ENCODE data around the gene NAA50. TPM values are rescaled to one million over a fixed set of nuclear protein-coding genes. Genes with fewer than 3 reads are reported as not detected.

The NAA50 gene
- total RNA-seq, 1 experiment from 2014 or later = 605 TPM

- DNase-seq (ENCODE audit: low read depth) = no peak
Measured at GRCh38 chr3:113690482-113690881, 55.6 kb downstream of the NAA50 start.

DNA sequence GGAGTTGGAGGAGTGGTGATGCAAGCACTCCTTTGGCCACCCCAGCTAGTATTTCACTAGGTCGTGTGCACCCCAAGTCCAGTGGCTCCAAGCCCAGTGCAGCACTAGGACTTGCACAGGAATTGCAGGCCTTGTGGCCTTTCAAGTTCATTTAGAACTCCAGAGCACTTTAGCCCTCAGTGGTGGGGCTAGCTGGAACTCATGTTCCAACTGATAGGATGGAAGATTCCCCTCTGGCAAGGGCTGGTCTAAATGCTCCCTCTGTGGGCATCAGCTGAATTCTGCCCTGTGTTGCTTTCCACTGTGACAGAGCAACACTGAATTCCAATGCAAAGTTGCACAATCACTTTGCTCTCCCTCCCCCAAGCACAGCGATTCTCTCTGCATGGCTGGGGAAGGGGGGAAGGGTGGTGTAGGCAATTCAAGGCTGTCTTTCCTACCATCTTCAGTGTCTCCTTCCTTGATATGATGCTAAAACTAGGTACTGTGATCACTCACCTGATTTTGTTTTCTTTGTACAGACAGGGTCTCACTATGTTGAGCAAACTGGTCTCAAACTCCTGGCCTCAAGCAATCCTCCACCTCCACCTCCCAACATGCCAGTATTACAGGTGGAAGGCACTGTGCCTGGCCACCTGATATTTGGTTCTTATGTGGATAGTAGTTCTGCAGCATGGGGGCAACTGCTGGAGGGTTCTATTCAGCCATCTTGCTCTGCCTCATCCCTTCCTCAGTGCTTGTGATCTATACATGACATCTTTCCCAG, 59.9 kb downstream of the NAA50 start:
- no peak for DNase-seq (ENCODE audit: low read depth)

- no peak for DNase-seq (ENCODE audit: low read depth)
Measured at GRCh38 chr3:113685124-113685523, 60.9 kb downstream of the NAA50 start.

DNA sequence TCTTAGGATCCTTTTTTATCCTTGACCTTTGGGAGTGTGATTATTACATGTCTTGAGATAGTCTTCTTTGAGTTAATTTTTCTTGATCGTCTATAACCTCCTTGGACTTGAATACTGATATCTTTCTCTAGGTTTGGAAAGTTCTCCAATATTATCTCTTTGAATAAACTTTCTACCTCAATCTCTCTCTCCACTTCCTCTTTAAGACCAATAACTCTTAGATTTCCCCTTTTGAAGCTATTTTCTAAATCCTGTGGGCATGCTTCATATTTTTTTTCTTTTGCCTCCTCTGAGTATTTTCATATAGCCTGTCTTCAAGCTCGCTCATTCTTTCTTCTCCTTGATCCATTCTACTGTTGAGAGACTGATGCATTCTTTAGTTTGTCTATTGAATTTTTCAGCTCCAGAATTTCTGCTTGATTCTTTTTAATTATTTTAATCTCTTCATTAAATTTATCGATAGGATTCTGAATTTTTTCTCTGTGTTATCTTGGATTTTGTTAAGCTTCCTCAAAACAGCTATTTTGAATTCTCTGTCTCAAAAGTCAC, 61.7 kb downstream of the NAA50 start:
- DNase-seq (ENCODE audit: low read depth) = no peak

GRCh38 chr3:113678773-113679172, 67.3 kb downstream of the NAA50 start:
- DNase-seq (ENCODE audit: low read depth) = no peak

GRCh38 chr3:113677737-113678136, 68.3 kb downstream of the NAA50 start:
- no peak for DNase-seq (ENCODE audit: low read depth)

GRCh38 chr3:113676261-113676660, 69.8 kb downstream of the NAA50 start:
- DNase-seq (ENCODE audit: low read depth) = no peak

GRCh38 chr3:113673593-113673992, 72.5 kb downstream of the NAA50 start:
- DNase-seq (ENCODE audit: low read depth) = no peak

- DNase-seq (ENCODE audit: low read depth) = peak; percentile 71
Measured at GRCh38 chr3:113668015-113668414, 78.0 kb downstream of the NAA50 start.

Other genes with a start within 250 kb of the NAA50 start
- gene SPICE1, start 231.1 kb downstream of the NAA50 start, total RNA-seq (2014; rRNA removed; shearing (Covaris generic)) = 7.2 and 8.0 TPM in 2 replicates
- 0.02 and 0.07 TPM in 2 replicates for gene SIDT1, start 213.7 kb downstream of the NAA50 start, total RNA-seq (2014; rRNA removed; shearing (Covaris generic))
- 7.4 and 8.8 TPM in 2 replicates for gene USF3, start 49.6 kb downstream of the NAA50 start, total RNA-seq (2014; rRNA removed; shearing (Covaris generic))
- 58.7 and 73.2 TPM in 2 replicates for gene ATP6V1A, start 786 bp upstream of the NAA50 start, total RNA-seq (2014; rRNA removed; shearing (Covaris generic))
- gene GRAMD1C, start 92.5 kb upstream of the NAA50 start, total RNA-seq (2014; rRNA removed; shearing (Covaris generic)) = 2.4 TPM in 2 replicates
- 3.0 and 3.9 TPM in 2 replicates for gene ZDHHC23, start 201.8 kb upstream of the NAA50 start, total RNA-seq (2014; rRNA removed; shearing (Covaris generic))